Regular cardiac myocyte (primary cell): ENCODE data around the gene KIAA1958. TPM values are rescaled to one million over a fixed set of nuclear protein-coding genes. Genes with fewer than 3 reads are reported as not detected.

Source experiments
- total RNA-seq: library from RNA; depleted of rRNA; stranded (reverse); fragments of >200 nt; gene quantifications from 2 replicates; pipeline ENCODE4 v1.2.3, GENCODE V29; 2014

KIAA1958 gene
- 1.3 and 2.5 TPM in 2 replicates for total RNA-seq

DNA sequence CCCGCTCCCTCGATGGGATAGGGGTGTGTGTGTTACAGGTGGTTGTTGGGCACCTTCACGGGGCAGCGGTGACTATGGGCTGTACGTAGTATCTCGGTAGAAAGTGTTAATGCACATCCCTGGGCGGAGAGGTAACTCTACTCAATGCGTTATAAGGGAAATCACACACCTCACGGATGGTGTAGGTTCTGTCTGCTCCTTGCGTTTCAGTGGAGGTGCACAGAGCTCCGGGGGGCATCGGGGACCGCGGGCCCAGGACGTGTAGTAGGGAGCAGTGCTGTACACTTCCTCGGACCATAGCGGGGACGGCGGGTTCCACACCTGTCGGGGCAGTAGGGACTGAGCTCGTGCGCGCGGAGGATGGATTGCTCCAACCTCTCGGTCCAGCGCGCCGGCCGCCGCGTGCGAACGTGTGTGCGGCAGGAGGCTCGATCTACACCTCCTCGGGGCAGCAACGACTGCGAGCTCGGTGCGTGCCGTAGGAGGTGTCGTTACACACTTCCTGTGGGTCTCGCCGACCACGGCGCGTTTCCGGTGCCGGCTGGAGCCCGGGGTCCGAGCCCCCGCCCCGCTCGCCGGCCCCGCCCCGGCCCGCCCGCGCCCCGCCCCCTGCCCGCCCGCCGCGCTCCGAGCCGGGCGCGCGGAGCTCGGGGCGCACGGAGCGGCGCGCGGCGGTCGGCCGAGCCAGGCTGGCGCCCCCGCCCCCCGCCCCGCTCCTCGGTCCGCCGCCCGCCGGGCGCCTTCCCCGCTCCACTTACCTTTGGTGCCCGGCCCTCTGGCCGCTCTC, at the start of gene KIAA1958:
TSS of gene KIAA1958 (plus strand) at position 607 of the 787 bp plus-strand sequence. CDS start 87,254 bp downstream, outside the sequence.

GRCh38 chr9:112717661-112718331, 231.2 kb downstream of the KIAA1958 start, which contains the start of gene INIP:
INIP (minus strand) TSS chr9:112718117; CDS start chr9:112716485, 1,632 bp downstream.

Other genes starting within 250 kb of the KIAA1958 start
- gene PTBP3, start 153.2 kb upstream of the KIAA1958 start, total RNA-seq = 22.6 and 27.3 TPM in 2 replicates
- 51.6 and 64.3 TPM in 2 replicates for gene HSDL2, start 106.7 kb upstream of the KIAA1958 start, total RNA-seq
- gene INIP, start 231.3 kb downstream of the KIAA1958 start, total RNA-seq = 16.9 and 24.9 TPM in 2 replicates